Left cardiac atrium (tissue), 4 donors: ENCODE data around the gene ADA. TPM values are rescaled to one million over a fixed set of nuclear protein-coding genes. Genes with fewer than 3 reads are reported as not detected.

ENCODE experiments used
- ATAC-seq, 2 donors: fragments of 200-7000 bp; cut with Tn5 transposase; one replicate each; pipeline ENCODE4 v1.9.1; 2020; ENCODE audit warnings: mild to moderate bottlenecking in 2 of 2, moderate library complexity in 2 of 2
- DNase-seq: peaks from one replicate; pipeline ENCODE4 v3.0.0-alpha.2; 2020
- intact Hi-C, 2 donors: fragments of 100-400 bp; cut with DNase I; formaldehyde crosslinking; loops; one replicate each; pipeline versions ENCODE4 v1.14.1 to v1.15.1; 2022 to 2023
- total RNA-seq, 2 donors: library from RNA; stranded (reverse); fragmentation: NEBNext Ultra II Directional; extraction: Animal tissue kit (Norgen Biotek cat#: 25700); gene quantifications; one replicate each; pipeline ENCODE4 v1.2.1, GENCODE V29; 2021
- donor health status: DM: no; HTN: yes; CAD: no.
- donor health status: DM: no; HTN: yes; CAD: no; lungs with severe emphysema.
- donor health status: DM: yes; HTN: yes; CAD: no.
- donor health status: Dilated cardiomyopathy.

Gene ADA
- total RNA-seq, 2 donors from 2014 or later, result 11.3 to 12.2 TPM

- no peak for ATAC-seq
- DNase-seq, result peak; percentile 8
- intact Hi-C loops, result no loop called here
Observed at GRCh38 chr20:44649126-44649525, 2.4 kb downstream of the ADA start.

DNA sequence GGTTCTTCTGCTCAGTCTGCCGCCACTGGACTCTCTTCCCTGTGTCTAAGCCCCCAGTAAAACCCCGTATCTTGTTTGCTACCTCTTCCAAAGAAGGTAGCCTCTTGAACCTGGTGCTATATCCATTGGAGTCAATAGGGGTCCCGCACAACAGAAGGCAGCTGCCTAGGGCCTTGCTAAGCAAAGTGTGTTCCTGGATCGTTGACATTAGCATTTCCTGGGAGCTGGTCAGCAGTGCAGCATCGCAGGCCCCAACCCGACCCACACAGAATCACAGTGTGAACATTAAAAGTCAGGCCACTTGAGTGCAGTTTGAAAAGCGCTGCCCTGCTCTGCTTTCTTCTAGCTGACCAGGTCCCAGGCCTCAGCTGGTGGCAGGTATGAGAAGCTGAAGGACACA lies 2.9 kb downstream of the ADA start:
- ATAC-seq (no peak), DNase-seq (peak; percentile 12)
- intact Hi-C loops, result no loop called here

DNA sequence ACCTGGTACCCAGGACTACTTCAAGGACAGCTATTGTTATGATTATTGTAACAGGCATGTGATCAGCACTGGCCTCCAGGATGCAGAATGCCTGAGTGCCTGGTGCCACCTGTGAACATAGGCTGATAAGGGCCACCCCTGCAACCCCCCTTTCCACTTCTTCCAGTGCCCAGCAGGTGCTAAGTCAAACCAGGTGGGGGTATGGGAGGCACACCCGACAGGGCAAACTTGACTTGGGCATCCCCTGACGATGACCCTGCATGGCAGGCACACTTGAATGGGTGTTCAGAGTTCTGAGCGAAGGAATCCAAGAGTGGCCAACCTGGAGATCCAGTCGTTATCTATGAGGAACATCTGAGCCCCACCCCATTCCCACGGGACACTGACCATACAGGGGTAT lies 3.4 kb downstream of the ADA start:
- ATAC-seq (no peak), DNase-seq (no peak)
- intact Hi-C loops, result no loop called here

DNA sequence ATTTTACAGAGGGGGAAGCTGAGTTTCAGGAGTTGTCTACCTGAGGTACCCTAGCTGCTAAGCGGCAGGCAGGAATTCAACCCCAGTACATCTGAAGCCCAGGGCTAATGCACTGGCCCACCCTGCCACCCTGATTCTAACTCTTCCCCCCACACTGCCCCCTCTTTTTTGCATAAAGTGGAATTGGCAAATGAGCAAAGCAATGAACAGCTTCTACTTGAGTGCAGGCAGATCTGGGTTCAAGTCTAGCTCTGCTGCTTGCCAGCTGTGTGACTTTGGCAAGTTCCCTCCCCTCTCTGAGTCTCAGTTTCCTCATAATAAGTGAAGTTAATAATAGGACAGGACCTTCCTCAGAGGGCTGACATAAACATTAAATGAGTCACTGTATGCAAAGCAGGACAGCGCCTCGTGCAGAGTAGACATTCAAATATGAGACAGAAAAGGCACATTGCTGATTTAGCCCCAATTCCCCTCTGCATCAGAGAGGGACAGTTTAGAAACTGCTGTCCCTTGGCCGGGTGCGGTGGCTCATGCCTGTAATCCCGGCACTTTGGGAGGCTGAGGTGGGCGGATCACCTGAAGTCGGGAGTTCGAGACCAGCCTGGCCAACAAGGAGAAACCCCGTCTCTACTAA lies 4.7 kb downstream of the ADA start:
- intact Hi-C loops, result no loop called here

GRCh38 chr20:44646023-44646640 lies 5.4 kb downstream of the ADA start:
- DNase-seq (no peak), ATAC-seq (no peak)
- intact Hi-C loops, result no loop called here

More for the DNA sequence above, 4.7 kb downstream of the ADA start:
- ATAC-seq (no peak), DNase-seq (no peak)

DNA sequence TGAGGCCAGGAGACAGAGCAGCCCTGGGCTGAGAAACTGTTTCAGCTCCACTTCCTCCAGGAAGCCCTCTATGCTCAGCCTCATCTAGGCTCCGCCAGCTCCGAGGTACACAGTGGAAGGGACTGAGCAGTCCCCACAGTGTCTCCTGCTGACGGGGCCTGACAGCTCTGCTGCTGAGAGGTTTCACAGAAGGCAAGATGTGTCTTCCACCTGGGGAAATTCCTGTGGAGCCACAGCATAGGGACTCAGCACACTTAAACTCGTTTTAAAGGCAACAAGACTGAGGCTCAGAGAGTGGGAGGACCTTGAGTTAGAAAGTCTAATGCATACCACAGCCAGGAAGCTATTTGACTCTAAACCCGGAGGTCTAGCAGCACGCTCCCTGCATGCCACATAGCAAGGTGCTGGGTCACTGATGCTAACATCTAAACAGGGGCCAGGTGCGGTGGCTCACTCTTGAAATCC lies 6.8 kb downstream of the ADA start:
- no peak for DNase-seq
- intact Hi-C loops, result no loop called here
- no peak for ATAC-seq

DNA sequence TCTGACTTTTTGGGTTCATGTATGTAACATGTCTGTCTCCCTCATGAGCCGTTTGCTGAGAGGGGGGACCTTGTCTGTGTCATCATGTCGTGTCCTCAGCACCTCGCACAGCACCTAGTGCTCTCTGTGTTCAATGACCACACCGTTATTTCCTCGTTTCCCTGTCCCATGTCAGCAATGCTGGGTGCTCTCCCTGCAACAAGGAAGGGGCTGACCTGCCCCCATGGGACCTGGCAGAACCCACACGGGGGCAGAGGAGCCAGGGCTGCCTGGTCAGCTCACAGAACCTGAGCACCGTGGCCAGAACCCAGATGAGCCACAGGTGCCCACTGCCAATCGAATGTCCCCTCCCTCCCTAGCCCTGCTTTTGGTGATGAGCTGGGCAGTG lies 7.3 kb downstream of the ADA start:
- intact Hi-C loops, result no loop called here
- ATAC-seq, result no peak
- DNase-seq, result no peak

DNA sequence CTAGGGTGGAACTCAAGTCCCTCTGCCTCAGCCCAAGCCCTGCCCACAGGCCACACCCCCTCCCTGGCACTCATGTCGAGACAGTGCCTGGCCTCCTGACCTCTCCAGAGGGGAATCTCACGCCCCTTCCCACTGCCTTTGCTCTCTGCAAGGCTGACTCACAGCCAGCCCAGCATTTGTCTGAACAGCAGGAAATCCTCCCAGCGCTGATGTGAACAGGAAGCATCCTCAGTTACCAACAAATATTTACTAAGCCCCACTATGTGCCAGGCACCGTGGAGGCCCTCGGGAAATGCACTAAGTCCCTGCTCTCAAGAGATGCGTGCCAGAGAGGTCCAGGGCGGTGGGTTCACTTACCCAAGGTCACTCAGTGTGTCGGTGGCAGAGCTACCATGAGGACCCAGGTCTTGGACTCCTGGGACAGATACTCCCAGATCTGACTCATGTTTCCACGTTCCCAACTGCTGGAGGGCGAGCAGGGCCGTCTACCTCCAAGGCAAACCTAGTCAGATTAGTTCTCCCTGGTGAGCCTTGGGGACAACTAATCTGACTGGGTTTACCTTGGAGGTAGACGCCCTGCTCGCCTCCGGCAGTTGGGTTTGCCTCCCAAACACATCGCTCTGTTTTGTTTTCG lies 7.8 kb downstream of the ADA start:
- peak; percentile 87 for DNase-seq
- intact Hi-C loops, result no loop called here
- ATAC-seq, result peak; percentile 74 to 83

GRCh38 chr20:44643154-44643519 lies 8.4 kb downstream of the ADA start:
- DNase-seq (no peak), ATAC-seq (no peak)
- intact Hi-C loops, result no loop called here

DNA sequence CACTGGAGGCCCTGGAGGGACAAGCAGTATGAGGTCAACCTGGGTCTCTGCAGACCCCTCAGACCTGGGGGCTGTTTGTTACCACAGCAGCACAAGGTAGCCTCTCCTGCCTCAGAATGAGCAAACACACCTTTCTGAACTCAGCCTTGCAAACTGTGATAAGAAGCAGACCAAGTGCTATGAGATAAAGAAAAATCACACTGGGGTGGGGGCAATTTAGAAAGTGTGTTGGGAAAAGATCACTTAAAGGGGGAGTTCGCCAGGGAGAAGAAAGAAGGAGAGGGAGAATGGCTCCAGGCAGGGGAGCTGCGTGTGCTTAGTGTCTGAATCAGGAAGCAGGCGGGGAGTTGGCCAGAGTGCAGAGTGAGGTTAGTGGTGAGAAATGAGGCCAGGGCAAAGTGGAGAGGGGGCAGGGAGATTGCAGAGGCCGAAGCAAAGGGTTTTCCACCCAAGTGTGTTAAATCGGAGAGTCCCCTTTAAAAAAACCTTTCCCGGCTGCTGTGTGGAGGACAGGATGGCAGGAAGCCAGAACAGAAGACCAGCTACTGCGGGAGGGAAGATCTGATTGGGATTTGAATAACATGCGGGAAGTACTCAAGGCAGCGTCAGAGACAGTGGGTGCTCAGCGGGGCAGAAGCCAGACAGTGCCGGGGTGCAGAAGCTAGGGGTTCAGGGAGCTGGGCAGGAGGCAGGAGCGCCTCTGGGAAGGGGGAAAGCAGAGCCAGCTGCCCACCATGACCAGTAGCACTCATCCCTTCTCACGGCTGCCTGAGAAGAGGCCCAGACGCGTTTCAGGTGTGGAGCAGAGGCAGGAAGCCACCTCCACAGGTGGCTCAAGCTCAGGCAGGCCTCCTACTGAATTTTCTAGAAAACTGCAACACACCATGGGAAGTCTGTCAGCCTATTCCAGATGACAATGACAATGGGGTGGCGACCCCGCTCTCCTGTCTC lies 9.0 kb downstream of the ADA start:
- peak; percentile 78 for DNase-seq
- intact Hi-C loops, result no loop called here
- ATAC-seq, result peak; percentile 66 to 72

- no peak for ATAC-seq
- intact Hi-C loops, result no loop called here
Observed at GRCh38 chr20:44641325-44641724, 10.2 kb downstream of the ADA start.

DNA sequence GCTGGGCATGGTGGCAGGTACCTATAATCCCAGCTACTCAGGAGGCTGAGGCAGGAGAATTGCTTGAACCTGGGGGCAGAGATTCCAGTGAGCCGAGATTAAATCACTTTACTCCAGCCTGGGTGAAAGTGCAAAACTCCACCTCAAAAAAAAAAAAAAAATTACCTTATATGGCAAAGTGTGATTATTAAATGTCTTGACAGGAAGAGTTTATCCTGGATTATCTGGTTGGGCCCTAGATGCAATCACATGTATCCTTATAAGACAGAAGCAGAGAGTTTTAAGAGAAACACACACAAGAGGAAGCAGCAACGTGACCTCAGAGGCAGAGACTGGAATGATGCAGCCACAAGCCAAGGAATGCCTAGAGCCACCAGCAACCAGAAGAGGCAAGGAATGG lies 11.0 kb downstream of the ADA start:
- intact Hi-C loops, result no loop called here
- DNase-seq, result no peak
- no peak for ATAC-seq

More at GRCh38 chr20:44641325-44641724, 10.2 kb downstream of the ADA start:
- no peak for DNase-seq

DNA sequence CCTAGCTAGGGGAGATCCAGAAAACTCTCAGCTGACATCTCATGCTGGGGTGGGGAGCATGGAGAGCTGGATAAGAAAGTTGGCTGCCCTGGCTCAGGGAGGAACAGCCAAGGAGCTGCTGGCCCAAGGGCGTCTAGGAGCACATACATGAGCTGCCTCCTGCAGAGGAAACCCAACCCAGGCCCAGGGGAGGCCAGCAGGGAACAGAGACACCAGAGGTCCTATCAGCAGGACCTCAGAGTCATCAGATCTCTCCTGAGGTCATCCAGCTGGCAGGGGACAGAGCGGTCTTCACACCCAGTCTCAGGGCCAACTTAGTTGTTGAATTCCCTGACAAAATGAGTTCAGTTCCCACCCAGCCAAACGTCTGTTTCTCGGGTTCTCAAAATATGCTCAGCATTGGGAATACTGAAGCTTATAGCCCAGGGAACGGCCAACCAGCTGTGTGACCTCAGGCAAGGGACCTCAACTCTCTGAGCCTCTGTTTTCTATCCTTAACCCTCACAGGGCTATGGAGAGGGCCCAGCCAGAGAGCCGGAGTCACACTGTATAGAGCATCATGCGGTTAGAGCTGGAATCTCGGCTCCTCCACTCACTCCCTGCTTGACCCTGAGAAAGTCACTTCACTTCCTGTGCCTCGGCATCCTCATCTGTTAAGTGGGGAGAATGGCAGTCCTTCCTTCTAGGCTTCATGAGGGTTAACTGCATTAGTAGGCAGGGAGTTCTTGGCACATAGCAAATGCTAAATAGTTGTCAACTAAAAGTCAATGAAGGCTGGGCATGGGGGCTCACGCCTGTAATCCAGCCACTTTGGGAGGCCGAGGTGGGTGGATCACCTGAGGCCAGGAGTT lies 13.8 kb downstream of the ADA start:
- DNase-seq (peak; percentile 88), ATAC-seq (peak; percentile 64 to 80)
- intact Hi-C loops, result no loop called here

DNA sequence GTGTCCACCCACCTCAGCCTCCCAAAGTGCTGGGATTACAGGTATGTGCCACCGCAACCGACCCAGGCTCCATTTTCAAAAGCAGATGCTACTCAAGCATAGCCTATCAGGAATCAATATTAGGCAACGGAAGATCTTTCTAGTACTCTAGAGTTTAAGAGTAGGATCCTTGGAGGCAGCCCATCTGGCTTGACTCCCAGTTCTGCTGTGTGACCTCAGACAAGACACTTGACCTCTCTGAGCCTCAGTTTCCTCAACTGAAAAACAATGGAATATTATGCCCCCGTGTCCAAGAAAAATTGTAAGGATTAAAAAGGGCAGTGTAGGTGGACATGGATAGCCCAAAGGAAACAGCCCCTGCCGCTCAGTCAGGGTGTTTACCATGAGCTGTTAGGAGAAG lies 14.5 kb downstream of the ADA start:
- ATAC-seq (no peak), DNase-seq (no peak)
- intact Hi-C loops, result no loop called here

GRCh38 chr20:44635877-44636276 lies 15.6 kb downstream of the ADA start:
- DNase-seq, result no peak
- ATAC-seq, result no peak
- intact Hi-C loops, result no loop called here

GRCh38 chr20:44633872-44634600 lies 17.5 kb downstream of the ADA start:
- DNase-seq, result no peak
- intact Hi-C loops, result no loop called here
- peak; percentile 6 for ATAC-seq

GRCh38 chr20:44633187-44633810 lies 18.2 kb downstream of the ADA start:
- ATAC-seq (peak in 1 of 2 donors; percentile 69), DNase-seq (no peak)
- intact Hi-C loops, result no loop called here
